Measurements from ENCODE around the gene LPCAT2.

DNA sequence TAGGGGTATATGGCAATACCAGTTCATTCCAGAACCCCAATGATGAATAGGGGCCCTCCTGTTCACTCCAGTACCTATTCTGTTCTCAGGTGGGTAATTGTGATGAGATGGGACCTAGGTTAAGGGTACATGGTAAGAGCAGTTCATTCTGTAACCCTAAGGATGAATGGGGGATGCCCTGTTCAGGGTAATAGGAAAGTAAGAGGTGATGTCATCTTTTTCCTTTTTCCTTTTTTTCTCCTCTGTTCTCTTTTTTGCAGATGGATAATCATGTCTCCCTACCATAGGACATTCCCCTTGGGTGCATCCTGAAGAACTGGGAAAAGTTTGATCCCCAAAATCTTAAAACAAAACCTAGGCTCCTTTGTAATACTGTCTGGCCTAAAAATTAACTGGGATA, 121.9 kb downstream of the LPCAT2 start:
- TF ChIP-seq, protein P1, sequence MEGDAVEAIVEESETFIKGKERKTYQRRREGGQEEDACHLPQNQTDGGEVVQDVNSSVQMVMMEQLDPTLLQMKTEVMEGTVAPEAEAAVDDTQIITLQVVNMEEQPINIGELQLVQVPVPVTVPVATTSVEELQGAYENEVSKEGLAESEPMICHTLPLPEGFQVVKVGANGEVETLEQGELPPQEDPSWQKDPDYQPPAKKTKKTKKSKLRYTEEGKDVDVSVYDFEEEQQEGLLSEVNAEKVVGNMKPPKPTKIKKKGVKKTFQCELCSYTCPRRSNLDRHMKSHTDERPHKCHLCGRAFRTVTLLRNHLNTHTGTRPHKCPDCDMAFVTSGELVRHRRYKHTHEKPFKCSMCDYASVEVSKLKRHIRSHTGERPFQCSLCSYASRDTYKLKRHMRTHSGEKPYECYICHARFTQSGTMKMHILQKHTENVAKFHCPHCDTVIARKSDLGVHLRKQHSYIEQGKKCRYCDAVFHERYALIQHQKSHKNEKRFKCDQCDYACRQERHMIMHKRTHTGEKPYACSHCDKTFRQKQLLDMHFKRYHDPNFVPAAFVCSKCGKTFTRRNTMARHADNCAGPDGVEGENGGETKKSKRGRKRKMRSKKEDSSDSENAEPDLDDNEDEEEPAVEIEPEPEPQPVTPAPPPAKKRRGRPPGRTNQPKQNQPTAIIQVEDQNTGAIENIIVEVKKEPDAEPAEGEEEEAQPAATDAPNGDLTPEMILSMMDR (IDR thresholded peaks at IDR 0.05): no peak
- TF ChIP-seq POLR2A (IDR thresholded peaks at IDR 0.05): no peak
